Measurements from ENCODE around the gene EFNB1. TPM values are rescaled to one million over a fixed set of nuclear protein-coding genes. Genes with fewer than 3 reads are reported as not detected.
A peak's percentile ranks its signal among the peaks of the same experiment; 100 is the strongest.

The EFNB1 gene
- total and polyA plus RNA-seq, 2 of the 4 experiments (the other 2 are of a cell fraction) = 17.9 to 26.8 TPM

GRCh38 chrX:68826113-68826980, 2.5 kb upstream of the EFNB1 start:
- Histone ChIP-seq H3K56ac (ENCODE audit: extremely low read depth, insufficient read depth, low read length) (no peak overlapping the region), H3K4ac (ENCODE audit: low read depth, low read length) (no peak overlapping the region), H2AK5ac (ENCODE audit: low read depth, low read length) (no peak overlapping the region), H3K23ac (ENCODE audit: low read depth, low read length) (no peak overlapping the region), H3K4me3 (ENCODE audit: insufficient read depth, low read depth, low read length) (no peak overlapping the region), H3K9me3 (ENCODE audit: control insufficient read depth, insufficient read depth, low read length) (no peaks in the 10 kb centered on the region), H4K5ac (ENCODE audit: low read depth, low read length) (no peak overlapping the region), H3K79me1 (ENCODE audit: low read depth in 1 of 2, low read length in 2 of 2) (peaks cover 2 to 7% of the 10 kb centered on the region in 2 experiments; a peak in 3 of 4 replicates), H3K27me3 (ENCODE audit: control insufficient read depth, insufficient read depth, low read length) (peaks cover 23% of the 10 kb centered on the region), H3K18ac (ENCODE audit: low read depth, low read length) (no peak overlapping the region), H3K4me2 (ENCODE audit: low read depth, low read length) (no peak overlapping the region), H3K27ac (ENCODE audit: insufficient read depth, low read length) (no peak overlapping the region), H3K9ac (ENCODE audit: low read depth, low read length) (no peak overlapping the region), H3K36me3 (ENCODE audit: control insufficient read depth, insufficient read depth, low read length) (no peaks in the 10 kb centered on the region), H2AK9ac (replicated peaks; ENCODE audit: low read depth, low read length, poor library complexity) (no peak overlapping the region), H2BK5ac (ENCODE audit: low read depth, low read length, poor library complexity, severe bottlenecking) (no peak overlapping the region), H3K14ac (replicated peaks; ENCODE audit: low read depth, low read length) (no peak overlapping the region), H2BK15ac (ENCODE audit: low read depth, low read length) (no peak overlapping the region), H2BK20ac (ENCODE audit: low read depth, low read length) (no peak overlapping the region), H2AFZ (replicated peaks; ENCODE audit: low read length, poor library complexity) (no peak overlapping the region), H4K8ac (ENCODE audit: low read depth in 2 of 2, low read length in 2 of 2) (no peak overlapping the region), H3K4me1 (ENCODE audit: control insufficient read depth, insufficient read depth, low read length) (no peaks in the 10 kb centered on the region), H4K91ac (ENCODE audit: insufficient read depth, low read depth, low read length) (no peak overlapping the region), H4K20me1 (ENCODE audit: insufficient read depth, low read length) (no peaks in the 10 kb centered on the region; the same call in 1 of the 2 replicates), H2BK120ac (ENCODE audit: low read depth, low read length) (no peak overlapping the region), H3K9me1 (ENCODE audit: insufficient read depth, low read length) (no peaks in the 10 kb centered on the region)
- dilution Hi-C loops (cut with HindIII; ENCODE audit: low sequenced_read_pairs, unreplicated experiment) = no loop called here
- POLR2A ChIA-PET (ENCODE audit: unreplicated experiment) = no interaction called here
- CTCF ChIA-PET = interaction anchor here (0.6 to 3.2 kb wide), 2 partner anchors 396 to 560 kb away, joined by 3 to 19 read pairs; no protein-coding TSS in a partner anchor
- intact Hi-C loops (cut with micrococcal nuclease) = no loop called here
- BruUV-seq (replicated peaks) = no TSS peak
- ATAC-seq (ENCODE audit: low read depth) = no peak
- DNase-seq = no peak
- no CpG with 5 or more reads among the region's 10 CpGs for WGBS, 2 experiments (ENCODE audit: extremely low coverage in 2 of 2, insufficient read length in 1 of 2)
- in situ Hi-C loops (cut with MboI; ENCODE audit: low sequenced_read_pairs) = loop anchor here (5.0 to 25.0 kb wide), 3 partner anchors 211 to 558 kb away; no protein-coding TSS in a partner anchor
- TF ChIP-seq, protein P1, sequence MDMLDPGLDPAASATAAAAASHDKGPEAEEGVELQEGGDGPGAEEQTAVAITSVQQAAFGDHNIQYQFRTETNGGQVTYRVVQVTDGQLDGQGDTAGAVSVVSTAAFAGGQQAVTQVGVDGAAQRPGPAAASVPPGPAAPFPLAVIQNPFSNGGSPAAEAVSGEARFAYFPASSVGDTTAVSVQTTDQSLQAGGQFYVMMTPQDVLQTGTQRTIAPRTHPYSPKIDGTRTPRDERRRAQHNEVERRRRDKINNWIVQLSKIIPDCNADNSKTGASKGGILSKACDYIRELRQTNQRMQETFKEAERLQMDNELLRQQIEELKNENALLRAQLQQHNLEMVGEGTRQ (IDR thresholded peaks at IDR 0.05; ENCODE audit: low read depth, low read length) = no peak
- TF ChIP-seq BHLHE40 (IDR thresholded peaks at IDR 0.05; ENCODE audit: low read depth, low read length) = peak; percentile 64
